Measurements from ENCODE around the gene SAFB. TPM values are rescaled to one million over a fixed set of nuclear protein-coding genes. Genes with fewer than 3 reads are reported as not detected.

SAFB gene
- total and polyA plus RNA-seq, 2 of the 13 experiments (the other 11 are each of a cell fraction or from before 2014, with no cell fraction given), result 21.0 to 28.4 TPM

GRCh38 chr19:5622465-5623396 is at the start of gene SAFB, which contains the start of gene SAFB2 (continued):
- peak; percentile 42; the same call in 1 of the 2 replicates for TF ChIP-seq PAXIP1 (CRISPR knock-in tag; conservative IDR thresholded peaks at IDR 0.05)
- TF ChIP-seq, protein P1, sequence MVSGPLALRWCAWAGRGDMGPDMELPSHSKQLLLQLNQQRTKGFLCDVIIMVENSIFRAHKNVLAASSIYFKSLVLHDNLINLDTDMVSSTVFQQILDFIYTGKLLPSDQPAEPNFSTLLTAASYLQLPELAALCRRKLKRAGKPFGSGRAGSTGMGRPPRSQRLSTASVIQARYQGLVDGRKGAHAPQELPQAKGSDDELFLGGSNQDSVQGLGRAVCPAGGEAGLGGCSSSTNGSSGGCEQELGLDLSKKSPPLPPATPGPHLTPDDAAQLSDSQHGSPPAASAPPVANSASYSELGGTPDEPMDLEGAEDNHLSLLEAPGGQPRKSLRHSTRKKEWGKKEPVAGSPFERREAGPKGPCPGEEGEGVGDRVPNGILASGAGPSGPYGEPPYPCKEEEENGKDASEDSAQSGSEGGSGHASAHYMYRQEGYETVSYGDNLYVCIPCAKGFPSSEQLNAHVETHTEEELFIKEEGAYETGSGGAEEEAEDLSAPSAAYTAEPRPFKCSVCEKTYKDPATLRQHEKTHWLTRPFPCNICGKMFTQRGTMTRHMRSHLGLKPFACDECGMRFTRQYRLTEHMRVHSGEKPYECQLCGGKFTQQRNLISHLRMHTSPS (CRISPR knock-in tag; IDR thresholded peaks at IDR 0.05; ENCODE audit: low read depth), result no peak
- TF ChIP-seq HMGA1 (CRISPR knock-in tag; conservative IDR thresholded peaks at IDR 0.05), result no peak
- TF ChIP-seq ZNF296 (CRISPR knock-in tag; conservative IDR thresholded peaks at IDR 0.05), result no peak
- TF ChIP-seq, protein P2, sequence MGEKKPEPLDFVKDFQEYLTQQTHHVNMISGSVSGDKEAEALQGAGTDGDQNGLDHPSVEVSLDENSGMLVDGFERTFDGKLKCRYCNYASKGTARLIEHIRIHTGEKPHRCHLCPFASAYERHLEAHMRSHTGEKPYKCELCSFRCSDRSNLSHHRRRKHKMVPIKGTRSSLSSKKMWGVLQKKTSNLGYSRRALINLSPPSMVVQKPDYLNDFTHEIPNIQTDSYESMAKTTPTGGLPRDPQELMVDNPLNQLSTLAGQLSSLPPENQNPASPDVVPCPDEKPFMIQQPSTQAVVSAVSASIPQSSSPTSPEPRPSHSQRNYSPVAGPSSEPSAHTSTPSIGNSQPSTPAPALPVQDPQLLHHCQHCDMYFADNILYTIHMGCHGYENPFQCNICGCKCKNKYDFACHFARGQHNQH (CRISPR knock-in tag; IDR thresholded peaks at IDR 0.05), result peak; percentile 73
- TF ChIP-seq CC2D1A (CRISPR knock-in tag; IDR thresholded peaks at IDR 0.05), result no peak
- TF ChIP-seq, protein P3, sequence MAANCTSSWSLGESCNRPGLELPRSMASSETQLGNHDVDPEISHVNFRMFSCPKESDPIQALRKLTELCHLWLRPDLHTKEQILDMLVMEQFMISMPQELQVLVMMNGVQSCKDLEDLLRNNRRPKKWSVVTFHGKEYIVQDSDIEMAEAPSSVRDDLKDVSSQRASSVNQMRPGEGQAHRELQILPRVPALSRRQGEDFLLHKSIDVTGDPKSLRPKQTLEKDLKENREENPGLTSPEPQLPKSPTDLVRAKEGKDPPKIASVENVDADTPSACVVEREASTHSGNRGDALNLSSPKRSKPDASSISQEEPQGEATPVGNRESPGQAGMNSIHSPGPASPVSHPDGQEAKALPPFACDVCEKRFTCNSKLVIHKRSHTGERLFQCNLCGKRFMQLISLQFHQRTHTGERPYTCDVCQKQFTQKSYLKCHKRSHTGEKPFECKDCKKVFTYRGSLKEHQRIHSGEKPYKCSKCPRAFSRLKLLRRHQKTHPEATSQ (CRISPR knock-in tag; IDR thresholded peaks at IDR 0.05; ENCODE audit: borderline replicate concordance), result peak; percentile 41; the same call in 1 of the 2 replicates
- TF ChIP-seq, protein P4, sequence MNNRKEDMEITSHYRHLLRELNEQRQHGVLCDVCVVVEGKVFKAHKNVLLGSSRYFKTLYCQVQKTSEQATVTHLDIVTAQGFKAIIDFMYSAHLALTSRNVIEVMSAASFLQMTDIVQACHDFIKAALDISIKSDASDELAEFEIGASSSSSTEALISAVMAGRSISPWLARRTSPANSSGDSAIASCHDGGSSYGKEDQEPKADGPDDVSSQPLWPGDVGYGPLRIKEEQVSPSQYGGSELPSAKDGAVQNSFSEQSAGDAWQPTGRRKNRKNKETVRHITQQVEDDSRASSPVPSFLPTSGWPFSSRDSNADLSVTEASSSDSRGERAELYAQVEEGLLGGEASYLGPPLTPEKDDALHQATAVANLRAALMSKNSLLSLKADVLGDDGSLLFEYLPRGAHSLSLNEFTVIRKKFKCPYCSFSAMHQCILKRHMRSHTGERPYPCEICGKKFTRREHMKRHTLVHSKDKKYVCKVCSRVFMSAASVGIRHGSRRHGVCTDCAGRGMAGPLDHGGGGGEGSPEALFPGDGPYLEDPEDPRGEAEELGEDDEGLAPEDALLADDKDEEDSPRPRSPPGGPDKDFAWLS (CRISPR knock-in tag; IDR thresholded peaks at IDR 0.05; ENCODE audit: borderline replicate concordance), result no peak
- no peak for TF ChIP-seq ZNF207 (IDR thresholded peaks at IDR 0.05; ENCODE audit: borderline replicate concordance)
- TF ChIP-seq, protein P5, sequence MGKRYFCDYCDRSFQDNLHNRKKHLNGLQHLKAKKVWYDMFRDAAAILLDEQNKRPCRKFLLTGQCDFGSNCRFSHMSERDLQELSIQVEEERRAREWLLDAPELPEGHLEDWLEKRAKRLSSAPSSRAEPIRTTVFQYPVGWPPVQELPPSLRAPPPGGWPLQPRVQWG (CRISPR knock-in tag; IDR thresholded peaks at IDR 0.05; ENCODE audit: borderline replicate concordance, low read depth), result no peak
- TF ChIP-seq, protein P6, sequence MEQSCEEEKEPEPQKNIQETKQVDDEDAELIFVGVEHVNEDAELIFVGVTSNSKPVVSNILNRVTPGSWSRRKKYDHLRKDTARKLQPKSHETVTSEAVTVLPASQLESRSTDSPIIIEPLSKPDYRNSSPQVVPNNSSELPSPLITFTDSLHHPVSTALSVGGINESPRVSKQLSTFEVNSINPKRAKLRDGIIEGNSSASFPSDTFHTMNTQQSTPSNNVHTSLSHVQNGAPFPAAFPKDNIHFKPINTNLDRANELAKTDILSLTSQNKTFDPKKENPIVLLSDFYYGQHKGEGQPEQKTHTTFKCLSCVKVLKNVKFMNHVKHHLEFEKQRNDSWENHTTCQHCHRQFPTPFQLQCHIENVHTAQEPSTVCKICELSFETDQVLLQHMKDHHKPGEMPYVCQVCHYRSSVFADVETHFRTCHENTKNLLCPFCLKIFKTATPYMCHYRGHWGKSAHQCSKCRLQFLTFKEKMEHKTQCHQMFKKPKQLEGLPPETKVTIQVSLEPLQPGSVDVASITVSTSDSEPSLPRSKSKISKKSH (CRISPR knock-in tag; IDR thresholded peaks at IDR 0.05; ENCODE audit: borderline replicate concordance), result peak; percentile 43
- no peak for TF ChIP-seq SIX4 (CRISPR knock-in tag; IDR thresholded peaks at IDR 0.05)
- TF ChIP-seq ZNF12 (CRISPR knock-in tag; IDR thresholded peaks at IDR 0.05), result no peak; the same call in 1 of the 2 replicates
- TF ChIP-seq KDM5A (IDR thresholded peaks at IDR 0.05; ENCODE audit: borderline replicate concordance, low read length), result peak; percentile 74; the same call in 1 of the 2 replicates
